HG02610 (cell line): ENCODE data around the gene EEF1B2.
"Not testable (repeated sequence)": the region's sequence is repeated elsewhere in the genome, so short reads cannot be mapped to it uniquely, and the experiment has no call there.

Experiments used
- ATAC-seq: cut with Tn5 transposase; IDR thresholded peaks from one replicate; pipeline ENCODE4 v1.9.1; 2021; ENCODE audit warnings: mild to moderate bottlenecking, moderate library complexity; ENCODE audit not compliant: unreplicated experiment

EEF1B2 gene

DNA sequence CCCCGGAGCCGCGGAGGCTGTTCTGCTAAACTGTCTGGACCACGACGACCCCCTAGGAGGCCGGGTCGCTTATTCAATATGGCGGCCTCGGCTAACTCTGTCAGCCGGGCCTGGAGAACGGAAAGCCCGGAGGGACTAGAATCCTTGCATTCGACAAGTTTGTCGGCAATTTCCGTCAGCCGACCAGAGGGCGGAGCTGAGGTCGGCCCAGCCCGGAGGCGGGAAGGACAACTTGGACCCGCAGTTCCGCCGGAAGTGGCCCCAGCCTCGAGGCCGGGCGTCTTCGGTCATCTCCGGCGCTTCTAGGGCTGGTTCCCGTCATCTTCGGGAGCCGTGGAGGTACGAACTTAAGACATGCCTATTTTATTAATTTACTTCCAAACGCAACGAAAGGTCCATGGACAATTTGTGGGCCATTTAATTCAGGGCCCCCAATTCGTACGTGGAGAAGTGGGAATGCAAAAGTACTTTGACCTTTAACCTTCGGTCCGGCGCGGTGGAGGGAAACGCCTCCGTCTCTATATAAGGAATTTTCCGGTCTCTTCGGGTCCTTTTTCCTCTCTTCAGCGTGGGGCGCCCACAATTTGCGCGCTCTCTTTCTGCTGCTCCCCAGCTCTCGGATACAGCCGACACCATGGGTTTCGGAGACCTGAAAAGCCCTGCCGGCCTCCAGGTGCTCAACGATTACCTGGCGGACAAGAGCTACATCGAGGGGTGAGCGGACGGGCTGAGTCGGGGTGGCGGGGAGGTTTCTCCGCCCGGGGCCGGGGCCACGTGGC is at the start of gene EEF1B2, which contains the start of gene NDUFS1:
Gene EEF1B2 (plus strand): TSS at position 550 of the 779 bp plus-strand sequence. CDS start 85 bp downstream, at position 635.
Gene NDUFS1 (minus strand): TSS at position 99 of the 779 bp plus-strand sequence. CDS start 5,766 bp downstream, outside the sequence.
- ATAC-seq = peak; percentile 90

DNA sequence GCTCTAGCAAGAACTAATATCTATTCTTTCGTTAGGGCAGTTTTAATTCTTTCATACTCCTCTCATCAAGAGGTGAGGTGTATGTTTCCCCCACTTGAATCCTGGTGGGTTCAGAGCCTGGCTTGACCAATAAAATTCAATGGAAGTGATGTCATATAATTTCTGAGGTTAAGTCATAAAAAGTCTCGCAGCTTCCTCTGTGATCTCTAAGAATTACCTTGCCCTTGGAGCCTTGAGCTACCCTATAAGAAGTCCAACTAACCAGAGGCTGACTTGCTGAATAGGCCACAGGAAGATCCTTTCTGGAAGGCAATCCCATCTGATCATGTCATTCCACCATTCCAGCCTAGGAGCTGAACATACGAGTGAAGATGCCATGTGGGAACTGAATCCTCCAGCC is 47.6 kb upstream of the EEF1B2 start:
- no peak for ATAC-seq

DNA sequence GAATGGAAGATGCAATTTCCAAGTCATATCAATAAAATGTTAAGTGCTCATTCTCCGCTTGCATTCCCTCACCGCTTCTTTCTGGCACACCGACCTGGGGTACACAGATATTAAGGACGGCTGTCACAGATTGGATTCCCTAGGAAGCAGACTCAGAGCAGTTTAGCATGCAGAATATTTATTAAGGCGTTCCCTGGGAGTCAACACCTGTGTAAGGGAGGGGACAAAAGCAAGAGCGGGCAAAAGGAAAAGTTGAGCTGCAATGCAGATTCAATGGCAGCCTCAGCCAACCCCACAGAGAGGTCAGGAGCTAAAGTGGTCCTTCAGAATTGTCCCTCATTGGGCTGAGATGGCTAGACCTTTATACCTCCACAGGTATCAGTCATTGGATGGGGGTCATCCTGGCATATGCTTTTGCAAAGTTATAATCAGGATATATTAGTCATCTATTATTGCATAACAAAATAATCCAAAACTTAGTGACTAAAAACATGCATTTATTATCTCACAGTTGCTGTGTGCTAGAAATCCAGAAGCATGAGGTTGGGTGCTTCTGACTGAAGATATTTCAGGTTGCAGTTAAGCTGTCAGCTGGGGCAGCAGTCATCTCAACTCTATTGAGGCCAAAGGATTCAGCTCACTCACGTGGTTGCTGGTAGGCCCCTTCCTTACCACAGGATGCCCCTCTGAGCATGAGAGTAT is 46.7 kb upstream of the EEF1B2 start:
- no peak for ATAC-seq

DNA sequence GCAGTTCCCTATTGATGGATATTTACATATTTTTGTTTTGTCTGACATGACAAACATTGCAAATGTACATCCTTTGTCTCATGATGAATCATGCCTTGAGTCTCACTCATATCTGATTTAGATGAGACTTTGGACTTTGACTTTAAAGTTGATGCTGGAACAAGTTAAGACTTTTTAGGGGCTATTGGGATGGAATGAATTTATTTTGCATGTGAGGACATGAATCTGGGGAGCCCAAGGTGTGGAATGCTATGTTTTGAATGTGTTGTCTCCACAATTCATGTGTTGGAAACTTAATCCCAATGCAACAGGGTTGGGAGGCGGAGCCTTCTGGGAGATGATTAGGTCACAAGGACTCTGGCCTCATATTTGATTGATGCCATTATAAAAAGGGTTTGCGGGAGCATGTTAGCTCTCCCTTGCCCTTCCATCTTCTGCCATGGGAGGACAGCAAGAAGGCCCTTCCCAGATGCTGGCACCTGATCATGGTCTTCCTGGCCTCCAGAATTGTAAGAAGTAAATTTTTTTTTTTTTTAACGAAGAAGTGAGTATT is 44.6 kb upstream of the EEF1B2 start:
- no peak for ATAC-seq

DNA sequence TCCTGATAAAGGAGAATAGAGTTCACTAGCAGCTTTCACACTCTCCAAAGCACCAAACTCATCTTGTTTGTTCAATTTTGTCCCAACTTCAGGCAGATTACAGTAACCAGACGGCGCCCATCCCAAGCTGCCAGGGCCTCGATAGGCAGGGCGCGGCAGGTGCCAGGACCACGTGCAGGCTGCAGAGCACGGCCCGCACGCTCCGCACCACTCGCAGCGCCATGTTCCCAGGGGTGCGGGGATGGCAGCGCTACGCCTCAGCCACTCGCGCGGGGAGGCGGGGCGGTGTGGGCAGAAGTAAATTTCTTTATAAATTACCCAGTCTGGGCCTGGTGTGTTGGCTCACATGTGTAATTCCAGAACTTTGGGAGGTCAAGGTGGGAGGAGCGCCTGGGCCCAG is 43.4 kb upstream of the EEF1B2 start:
- no peak for ATAC-seq

DNA sequence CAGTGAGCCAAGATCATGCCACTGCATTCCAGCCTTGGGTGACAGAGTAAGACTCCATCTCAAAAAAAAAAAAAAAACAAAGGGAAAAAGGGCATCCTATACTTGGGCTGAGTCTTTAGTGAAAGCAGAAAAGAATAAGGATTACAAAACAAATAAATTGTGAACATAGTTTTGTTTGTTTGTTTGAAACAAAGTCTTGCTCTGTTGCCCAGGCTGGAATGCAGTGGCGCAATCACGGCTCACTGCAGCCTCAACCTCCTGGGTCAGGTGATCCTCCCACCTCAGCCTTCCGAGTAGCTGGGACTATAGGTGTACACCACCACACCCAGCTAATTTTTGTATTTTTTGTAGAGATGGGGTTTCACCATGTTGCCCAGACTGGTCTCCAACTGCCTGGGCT is 37.1 kb upstream of the EEF1B2 start:
- not testable (repeated sequence) for ATAC-seq

DNA sequence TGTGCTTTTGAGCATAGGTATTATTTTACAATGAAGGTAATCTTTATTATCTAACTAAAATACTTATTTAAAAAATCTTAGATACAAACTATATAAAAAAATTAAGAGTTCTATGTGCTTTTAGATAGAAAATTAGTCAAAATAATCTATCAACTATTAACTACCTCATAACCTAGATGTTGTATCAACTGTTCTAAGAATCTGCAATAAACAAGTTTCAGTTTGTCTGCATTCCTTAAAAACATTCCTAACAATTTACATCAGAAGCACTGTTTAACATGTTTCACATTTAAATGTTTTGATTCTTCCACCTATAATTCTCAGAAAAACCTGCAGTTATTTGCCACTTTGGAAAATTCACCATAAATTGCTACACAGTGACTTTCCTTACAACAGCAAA is 33.8 kb upstream of the EEF1B2 start:
- ATAC-seq = no peak

DNA sequence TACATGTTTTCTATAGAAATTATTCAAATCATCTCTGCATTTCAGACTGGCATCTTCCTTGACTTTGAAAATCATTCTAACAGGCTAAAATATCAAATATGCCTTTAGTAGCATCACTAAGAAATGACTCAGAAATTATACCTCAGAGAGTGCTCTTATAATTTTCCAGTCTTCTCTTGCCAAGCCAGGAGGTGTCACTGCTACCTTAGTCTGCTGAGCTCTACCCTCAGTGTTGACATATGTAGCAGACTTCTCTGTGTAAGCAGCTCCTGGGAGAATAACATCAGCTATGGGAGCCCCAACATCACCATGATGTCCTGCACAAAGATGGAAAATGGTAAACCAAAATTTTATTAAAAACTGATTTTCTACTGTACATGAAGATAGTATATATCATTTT is 32.0 kb upstream of the EEF1B2 start:
- ATAC-seq = no peak

DNA sequence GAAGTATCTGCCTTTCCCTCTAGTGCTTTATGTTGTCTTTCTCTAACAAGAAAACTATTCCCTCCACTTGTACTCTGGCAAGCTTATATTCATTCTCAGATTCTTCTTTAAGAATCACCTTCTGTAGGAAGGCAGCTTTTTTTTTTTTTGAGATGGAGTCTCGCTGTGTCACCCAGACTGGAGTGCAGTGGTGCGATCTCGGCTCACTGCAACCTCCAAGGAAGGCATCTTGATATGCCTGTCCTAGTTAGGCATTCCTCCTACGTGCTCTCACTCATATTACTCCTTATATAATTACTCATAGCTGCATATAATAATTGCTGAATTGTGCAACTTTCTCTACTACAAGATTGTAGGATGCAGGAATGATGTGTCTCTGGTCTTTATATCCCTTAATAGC is 16.2 kb upstream of the EEF1B2 start:
- ATAC-seq = no peak

DNA sequence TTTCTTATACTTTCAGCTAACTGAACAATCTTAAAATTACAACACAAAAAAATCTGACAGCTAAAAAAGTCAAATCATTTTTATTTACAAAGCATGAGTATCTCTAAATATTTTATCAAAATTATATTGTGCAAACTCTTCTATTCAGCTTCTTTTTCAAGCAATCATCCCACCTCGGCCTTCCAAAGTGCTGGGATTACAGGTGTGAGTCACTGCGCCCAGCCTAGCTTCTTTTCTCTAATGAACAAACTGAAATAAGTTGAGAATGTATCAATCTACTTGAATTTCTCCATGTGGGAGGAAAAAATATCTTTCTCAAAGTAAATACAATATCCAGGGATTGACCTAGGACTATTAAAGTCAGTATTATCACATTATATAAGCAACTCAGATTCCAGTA is 15.3 kb upstream of the EEF1B2 start:
- no peak for ATAC-seq

DNA sequence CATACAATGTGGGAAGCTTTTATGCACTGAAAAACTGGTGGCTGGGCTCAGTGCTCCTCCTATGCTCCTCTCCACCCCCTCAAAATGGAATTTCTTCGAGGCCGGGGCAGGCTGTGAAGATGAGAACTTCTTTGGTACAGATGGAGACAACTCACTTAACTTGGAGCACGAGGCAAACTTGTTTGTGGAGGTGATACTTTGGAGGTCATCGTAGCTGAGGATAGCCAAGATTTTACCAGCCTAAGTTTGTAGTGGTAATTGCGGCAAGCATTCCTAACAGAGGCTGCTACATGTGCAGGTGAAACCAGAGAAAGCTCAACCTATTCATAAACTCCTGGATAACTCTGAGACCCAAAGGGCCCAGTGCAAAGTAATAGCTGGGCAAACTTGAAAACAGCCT is 14.0 kb upstream of the EEF1B2 start:
- no peak for ATAC-seq

DNA sequence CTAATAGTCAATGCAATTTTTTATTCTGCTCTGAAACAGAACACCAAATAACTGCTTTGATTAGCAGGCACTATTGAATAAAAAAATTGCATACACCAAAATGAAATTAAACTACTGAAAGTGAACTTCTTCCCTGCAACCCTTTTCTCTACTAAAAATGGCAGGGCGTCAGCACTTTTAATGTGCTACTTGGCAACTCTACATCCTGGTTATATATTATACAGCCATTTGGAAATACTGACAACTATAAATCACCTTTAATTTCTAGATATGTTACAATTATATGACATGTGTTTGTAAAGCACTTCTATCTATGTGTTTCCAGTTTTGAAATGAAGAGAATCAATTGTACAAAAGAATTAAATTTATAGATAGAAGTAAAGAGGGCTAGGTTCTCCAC is 10.4 kb upstream of the EEF1B2 start:
- ATAC-seq = no peak

DNA sequence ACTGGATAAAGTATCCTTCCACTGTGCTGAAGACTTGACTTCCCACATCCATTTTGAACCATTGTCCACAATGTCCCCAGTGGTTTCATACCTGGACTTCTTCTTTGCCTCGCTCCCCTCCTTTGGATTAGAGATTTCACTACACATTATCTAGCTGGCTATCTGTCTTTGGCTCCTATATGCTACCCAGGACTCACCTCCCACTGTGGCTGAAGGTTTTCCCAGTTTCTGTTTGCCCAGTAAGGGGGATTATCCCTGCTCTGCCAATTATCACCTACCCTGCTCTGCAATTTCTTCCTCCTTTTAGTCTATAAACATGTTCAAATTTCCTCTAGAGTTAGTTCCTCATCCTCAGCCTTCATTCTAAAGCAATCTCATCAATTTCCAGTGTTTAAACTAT is 9.5 kb upstream of the EEF1B2 start:
- ATAC-seq = no peak

DNA sequence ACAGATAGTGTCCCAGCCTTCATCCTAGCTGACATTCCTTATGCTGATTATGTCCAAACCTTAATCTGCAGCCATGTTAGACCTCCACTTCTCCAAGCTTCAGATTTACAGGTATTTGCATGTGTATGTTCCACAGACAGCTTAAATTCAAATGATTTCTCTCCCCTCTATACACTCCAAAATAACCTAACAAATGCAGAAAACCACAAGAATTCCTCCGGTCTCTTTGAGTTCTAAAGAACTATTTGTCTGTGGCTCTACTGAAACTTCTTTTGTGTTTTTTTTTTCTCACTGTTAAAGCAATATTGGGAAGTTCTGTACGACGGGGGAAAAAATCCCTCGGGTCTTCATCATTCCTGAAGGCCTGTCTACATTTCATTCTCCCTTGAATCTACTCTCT is 9.1 kb upstream of the EEF1B2 start:
- ATAC-seq = no peak

DNA sequence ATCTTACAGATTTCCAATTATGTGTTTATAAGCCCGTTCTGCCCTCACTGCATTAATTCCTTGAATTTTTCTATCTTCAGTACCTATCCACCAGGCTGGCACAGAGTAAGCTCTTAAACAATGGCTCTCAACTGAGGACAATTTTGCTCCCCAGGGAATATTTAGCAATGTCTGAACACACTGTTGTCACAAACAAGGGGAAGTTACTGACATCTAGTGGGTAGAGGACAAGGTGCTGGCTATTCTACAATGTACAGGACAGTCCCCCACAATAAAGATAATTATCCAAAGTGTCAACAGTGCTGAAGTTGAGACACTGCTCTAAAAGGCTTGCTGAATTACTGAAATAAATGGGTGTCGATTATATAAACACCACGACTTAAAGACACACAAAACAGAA is 5.5 kb upstream of the EEF1B2 start:
- peak; percentile 59 for ATAC-seq

DNA sequence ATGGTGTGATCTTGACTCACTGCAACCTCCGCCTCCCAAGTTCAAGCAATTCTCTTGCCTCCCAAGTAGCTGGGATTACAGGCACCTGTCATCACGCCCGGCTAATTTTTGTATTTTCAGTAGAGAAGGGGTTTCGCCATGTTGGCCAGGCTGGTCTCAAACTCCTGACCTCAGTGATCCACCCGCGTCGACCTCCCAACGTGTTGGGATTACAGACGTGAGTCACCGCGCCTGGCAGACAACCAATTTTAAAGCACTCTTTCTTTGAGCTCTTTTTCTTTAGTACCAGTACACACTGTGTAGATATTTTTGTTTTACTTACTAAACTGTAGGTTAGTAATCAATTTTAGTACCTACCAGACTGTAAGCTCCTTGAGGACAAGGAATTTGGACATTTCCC is 2.7 kb upstream of the EEF1B2 start:
- ATAC-seq = not testable (repeated sequence)

DNA sequence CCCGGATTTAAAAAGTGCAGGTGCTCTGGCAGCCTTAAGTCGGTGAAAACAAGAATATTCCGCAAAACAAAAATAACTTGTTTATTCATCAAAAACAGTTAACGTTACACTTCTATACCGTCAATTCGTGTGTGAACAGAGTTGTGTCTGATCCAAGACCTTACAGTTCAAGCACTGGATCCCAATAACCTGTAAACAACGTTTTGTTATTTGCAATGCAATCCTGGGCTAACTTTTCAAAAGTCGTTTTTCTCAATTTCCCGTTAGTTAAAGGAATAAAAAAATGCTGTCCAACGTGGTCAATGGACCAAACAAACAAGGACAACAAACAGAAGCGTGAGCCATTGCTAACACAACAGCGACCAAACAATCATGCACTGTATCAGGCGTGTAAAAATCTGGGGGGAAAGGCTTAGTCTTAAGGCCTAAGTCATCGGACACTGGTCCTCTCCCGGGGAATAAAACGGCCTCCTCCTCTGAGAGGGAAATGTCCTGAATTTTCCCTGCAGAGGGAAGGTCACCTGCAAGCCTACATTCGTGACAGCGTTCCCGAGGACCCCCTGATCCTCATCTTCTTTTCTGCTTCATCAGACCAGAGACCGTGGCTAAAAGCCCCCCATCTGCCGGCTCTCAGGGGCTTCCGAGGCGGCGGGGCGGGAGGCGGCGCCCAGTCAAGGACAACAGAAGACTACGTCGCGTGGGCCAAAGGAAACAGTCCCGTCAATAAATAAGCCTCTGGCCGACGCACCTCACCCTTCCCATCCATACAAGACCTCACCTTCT is 941 bp upstream of the EEF1B2 start:
- ATAC-seq = peak; percentile 12

DNA sequence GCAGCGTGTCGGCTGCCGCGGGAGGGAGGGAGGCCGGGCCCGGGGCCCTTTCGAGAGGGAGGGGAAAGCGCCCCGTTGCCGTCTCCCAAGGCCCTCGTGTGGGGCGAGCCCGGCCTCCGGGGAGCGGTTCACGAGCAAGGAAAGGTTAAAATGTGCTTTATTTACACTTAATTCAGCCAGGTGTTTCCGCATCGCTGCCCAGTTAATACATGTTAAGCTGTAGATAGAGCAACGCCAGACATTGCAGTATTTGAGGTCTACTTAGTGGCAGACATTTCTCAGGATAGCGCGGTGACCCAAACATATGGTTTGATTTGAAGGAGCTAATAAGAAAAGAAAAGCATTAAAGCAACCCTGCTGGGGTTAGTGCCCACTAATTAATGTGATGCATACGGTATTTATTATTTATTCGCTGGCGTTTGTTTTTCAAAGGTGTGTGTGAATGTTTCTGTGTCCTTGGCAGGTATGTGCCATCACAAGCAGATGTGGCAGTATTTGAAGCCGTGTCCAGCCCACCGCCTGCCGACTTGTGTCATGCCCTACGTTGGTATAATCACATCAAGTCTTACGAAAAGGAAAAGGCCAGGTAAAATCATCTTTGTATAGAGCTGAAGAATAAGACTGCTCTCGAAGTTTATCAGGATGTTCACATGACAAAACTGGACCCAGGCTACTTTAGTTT is 571 bp downstream of the EEF1B2 start:
- ATAC-seq = peak; percentile 54

DNA sequence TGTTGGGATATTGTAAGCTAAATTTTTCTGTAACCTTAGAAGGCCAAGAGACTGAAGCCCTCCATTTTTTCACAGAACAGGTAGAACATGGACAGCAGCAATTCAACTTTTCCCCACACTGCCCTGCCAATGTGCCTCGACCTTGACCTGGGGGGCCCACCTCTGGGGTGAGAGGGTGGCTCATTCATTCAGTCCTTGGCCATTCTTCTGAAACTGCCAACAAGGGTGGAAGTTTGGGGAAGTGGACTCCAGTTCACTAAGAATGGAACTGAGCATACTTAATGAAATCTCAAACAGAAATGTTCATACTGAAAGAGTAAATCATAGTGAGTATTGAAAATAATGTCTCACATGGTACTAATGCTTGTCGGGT is 1.1 kb downstream of the EEF1B2 start:
- no peak for ATAC-seq

DNA sequence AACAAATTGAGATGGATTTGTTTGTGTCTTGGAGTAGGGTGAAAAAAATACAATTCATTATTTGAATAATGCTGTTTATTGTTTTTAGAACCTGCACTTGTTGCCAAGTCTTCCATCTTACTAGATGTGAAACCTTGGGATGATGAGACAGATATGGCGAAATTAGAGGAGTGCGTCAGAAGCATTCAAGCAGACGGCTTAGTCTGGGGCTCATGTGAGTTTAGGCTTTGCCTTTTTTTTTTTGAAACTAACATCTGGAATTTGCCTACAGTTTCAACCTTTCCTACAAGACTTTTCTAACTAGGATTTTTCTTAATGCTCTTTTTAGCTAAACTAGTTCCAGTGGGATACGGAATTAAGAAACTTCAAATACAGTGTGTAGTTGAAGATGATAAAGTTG is 2.7 kb downstream of the EEF1B2 start:
- ATAC-seq = not testable (repeated sequence)
